Measurements from ENCODE around the gene NUDT1.

NUDT1 gene

DNA sequence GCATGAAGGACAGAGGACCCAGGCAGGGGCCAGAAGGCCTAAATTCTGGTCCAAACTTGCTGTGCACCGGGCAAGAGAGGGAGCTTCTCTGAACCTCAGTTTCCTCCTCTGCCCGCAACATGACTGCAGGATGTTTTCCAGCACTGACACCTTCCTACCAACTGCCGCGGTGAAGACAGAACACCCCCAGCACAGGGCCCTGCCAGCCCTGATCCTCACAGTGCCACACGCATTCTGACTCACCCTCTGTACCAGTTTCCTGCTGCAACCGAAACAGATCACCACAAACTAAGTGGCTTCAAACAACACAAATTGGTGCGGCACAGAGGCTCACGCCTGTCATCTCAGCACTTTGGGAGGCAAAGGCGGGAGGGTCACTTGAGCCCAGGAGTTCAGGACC, 27.4 kb upstream of the NUDT1 start:
- no peak for TF ChIP-seq CTCF (IDR thresholded peaks at IDR 0.05; ENCODE audit: insufficient read depth, low read length, poor library complexity, severe bottlenecking)
- no peak for TF ChIP-seq EZH2phosphoT487 (conservative IDR thresholded peaks at IDR 0.05; ENCODE audit: low read length)
- Histone ChIP-seq H2AFZ (ENCODE audit: low read depth, low read length, severe bottlenecking) (no peak overlapping the region), H3K27ac (ENCODE audit: low read depth, low read length) (no peak overlapping the region), H3K36me3 (ENCODE audit: low read length) (peaks cover 7% of the 10 kb centered on the region; the same call in 1 of the 2 replicates), H3K79me2 (ENCODE audit: insufficient read depth, low read length) (no peaks in the 10 kb centered on the region), H3K4me3 (ENCODE audit: insufficient read depth, low read length, poor library complexity, severe bottlenecking) (no peak overlapping the region), H3K9me3 (ENCODE audit: insufficient read depth, low read length) (no peaks in the 10 kb centered on the region), H4K20me1 (ENCODE audit: low read depth, low read length) (no peaks in the 10 kb centered on the region), H3K4me2 (ENCODE audit: low read depth, low read length, poor library complexity, severe bottlenecking) (no peak overlapping the region), H3K9ac (ENCODE audit: low read length) (no peak overlapping the region), H3K9me2 (replicated peaks; ENCODE audit: insufficient read depth, low read length) (no peaks in the 10 kb centered on the region), H3K27me3 (ENCODE audit: low read length) (no peaks in the 10 kb centered on the region), H3F3A (ENCODE audit: insufficient read depth) (no peaks in the 10 kb centered on the region)

- no peaks in the 10 kb centered on the region for H4K20me1 ChIP-seq (ENCODE audit: low read depth, low read length)
- H3K4me3 ChIP-seq (ENCODE audit: insufficient read depth, low read length, poor library complexity, severe bottlenecking), result no peak overlapping the region
- no peak overlapping the region for H3K9ac ChIP-seq (ENCODE audit: low read length)
- H3K4me2 ChIP-seq (ENCODE audit: low read depth, low read length, poor library complexity, severe bottlenecking), result no peak overlapping the region
- no peak overlapping the region for H2AFZ ChIP-seq (ENCODE audit: low read depth, low read length, severe bottlenecking)
- no peak overlapping the region for H3K27ac ChIP-seq (ENCODE audit: low read depth, low read length)
- no peaks in the 10 kb centered on the region for H3K79me2 ChIP-seq (ENCODE audit: insufficient read depth, low read length)
- no peak for TF ChIP-seq CTCF (IDR thresholded peaks at IDR 0.05; ENCODE audit: insufficient read depth, low read length, poor library complexity, severe bottlenecking)
- no peak for TF ChIP-seq EZH2phosphoT487 (conservative IDR thresholded peaks at IDR 0.05; ENCODE audit: low read length)
- H3K27me3 ChIP-seq (ENCODE audit: low read length), result no peaks in the 10 kb centered on the region
- no peaks in the 10 kb centered on the region for H3K9me2 ChIP-seq (replicated peaks; ENCODE audit: insufficient read depth, low read length)
- H3K36me3 ChIP-seq (ENCODE audit: low read length), result peaks cover 7% of the 10 kb centered on the region; the same call in 1 of the 2 replicates
- no peaks in the 10 kb centered on the region for H3K9me3 ChIP-seq (ENCODE audit: insufficient read depth, low read length)
- H3F3A ChIP-seq (ENCODE audit: insufficient read depth), result no peaks in the 10 kb centered on the region
These were observed 26.2 kb upstream of the NUDT1 start for GRCh38 chr7:2215851-2216250.

GRCh38 chr7:2217206-2217605, 24.8 kb upstream of the NUDT1 start:
- H3K9me2 ChIP-seq (replicated peaks; ENCODE audit: insufficient read depth, low read length), result no peaks in the 10 kb centered on the region
- H3K27me3 ChIP-seq (ENCODE audit: low read length), result no peaks in the 10 kb centered on the region
- TF ChIP-seq EZH2phosphoT487 (conservative IDR thresholded peaks at IDR 0.05; ENCODE audit: low read length) (no peak), CTCF (IDR thresholded peaks at IDR 0.05; ENCODE audit: insufficient read depth, low read length, poor library complexity, severe bottlenecking) (no peak)
- no peak overlapping the region for H3K4me2 ChIP-seq (ENCODE audit: low read depth, low read length, poor library complexity, severe bottlenecking)
- no peak overlapping the region for H3K9ac ChIP-seq (ENCODE audit: low read length)
- H2AFZ ChIP-seq (ENCODE audit: low read depth, low read length, severe bottlenecking), result no peak overlapping the region
- no peaks in the 10 kb centered on the region; the same call in 1 of the 2 replicates for H3K79me2 ChIP-seq (ENCODE audit: insufficient read depth, low read length)
- H4K20me1 ChIP-seq (ENCODE audit: low read depth, low read length), result no peaks in the 10 kb centered on the region
- H3K9me3 ChIP-seq (ENCODE audit: insufficient read depth, low read length), result no peaks in the 10 kb centered on the region
- no peaks in the 10 kb centered on the region for H3F3A ChIP-seq (ENCODE audit: insufficient read depth)
- H3K4me3 ChIP-seq (ENCODE audit: insufficient read depth, low read length, poor library complexity, severe bottlenecking), result no peak overlapping the region
- no peak overlapping the region for H3K27ac ChIP-seq (ENCODE audit: low read depth, low read length)
- H3K36me3 ChIP-seq (ENCODE audit: low read length), result peaks cover 7% of the 10 kb centered on the region; the same call in 1 of the 2 replicates

All from SU-DHL-6 (cell line).